ENCODE measurements around the gene MYO15B.

Gene MYO15B

DNA sequence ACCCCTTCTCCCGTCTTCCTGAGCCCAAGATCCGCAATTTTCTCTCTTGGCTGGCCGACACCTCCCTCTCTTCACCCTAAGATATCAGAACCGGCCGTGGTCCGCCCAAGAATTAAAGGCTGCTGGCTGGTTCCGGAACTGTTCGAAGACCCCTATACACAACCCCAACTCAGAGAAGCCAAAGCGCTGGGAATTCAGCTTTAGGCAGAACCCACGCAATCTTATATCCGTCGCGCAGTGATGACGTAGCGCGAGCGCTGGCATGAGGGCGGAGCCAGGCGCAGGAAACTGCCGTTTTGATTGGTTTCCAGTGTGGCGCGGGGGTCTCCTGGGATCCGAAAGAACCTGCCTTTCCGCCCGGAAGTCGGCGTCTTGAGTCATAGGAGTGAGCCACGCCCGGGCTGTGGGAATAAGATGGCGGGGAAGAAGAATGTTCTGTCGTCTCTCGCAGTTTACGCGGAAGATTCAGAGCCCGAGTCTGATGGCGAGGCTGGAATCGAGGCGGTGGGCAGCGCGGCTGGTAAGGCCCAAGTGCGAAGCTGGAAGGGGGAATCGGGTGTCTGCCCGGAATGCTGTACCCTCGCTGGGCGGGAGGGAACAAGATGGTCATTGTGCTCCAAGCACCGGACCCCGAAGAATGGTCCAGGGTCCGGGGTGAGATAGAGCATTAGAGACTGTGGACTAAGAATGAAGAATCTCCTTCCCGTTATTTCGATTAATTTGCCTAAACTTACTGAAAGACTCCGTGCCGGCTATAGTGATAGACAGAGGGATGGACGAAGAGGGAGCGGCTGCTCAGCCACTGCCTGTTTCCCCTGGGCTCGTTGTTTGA lies 79.6 kb downstream of the MYO15B start, which contains the start of the genes RECQL5 and SAP30BP:
Gene RECQL5 (minus strand): TSS at position 196 of the 832 bp plus-strand sequence. CDS start 597 bp downstream, outside the sequence.
Gene SAP30BP (plus strand): TSS at position 380 of the 832 bp plus-strand sequence. CDS start 35 bp downstream, at position 415.
- DNase-seq = peak; percentile 99
- no peaks in the 10 kb centered on the region for H3K27me3 ChIP-seq (ENCODE audit: insufficient read depth, low read depth, severe bottlenecking)
- peak within 1 kb of the TSS; percentile 71 for H3K27ac ChIP-seq
- peaks cover 62% of the 10 kb centered on the region for H3K36me3 ChIP-seq
- no peaks in the 10 kb centered on the region for H3K9me3 ChIP-seq (ENCODE audit: severe bottlenecking)
- TF ChIP-seq, protein P1, sequence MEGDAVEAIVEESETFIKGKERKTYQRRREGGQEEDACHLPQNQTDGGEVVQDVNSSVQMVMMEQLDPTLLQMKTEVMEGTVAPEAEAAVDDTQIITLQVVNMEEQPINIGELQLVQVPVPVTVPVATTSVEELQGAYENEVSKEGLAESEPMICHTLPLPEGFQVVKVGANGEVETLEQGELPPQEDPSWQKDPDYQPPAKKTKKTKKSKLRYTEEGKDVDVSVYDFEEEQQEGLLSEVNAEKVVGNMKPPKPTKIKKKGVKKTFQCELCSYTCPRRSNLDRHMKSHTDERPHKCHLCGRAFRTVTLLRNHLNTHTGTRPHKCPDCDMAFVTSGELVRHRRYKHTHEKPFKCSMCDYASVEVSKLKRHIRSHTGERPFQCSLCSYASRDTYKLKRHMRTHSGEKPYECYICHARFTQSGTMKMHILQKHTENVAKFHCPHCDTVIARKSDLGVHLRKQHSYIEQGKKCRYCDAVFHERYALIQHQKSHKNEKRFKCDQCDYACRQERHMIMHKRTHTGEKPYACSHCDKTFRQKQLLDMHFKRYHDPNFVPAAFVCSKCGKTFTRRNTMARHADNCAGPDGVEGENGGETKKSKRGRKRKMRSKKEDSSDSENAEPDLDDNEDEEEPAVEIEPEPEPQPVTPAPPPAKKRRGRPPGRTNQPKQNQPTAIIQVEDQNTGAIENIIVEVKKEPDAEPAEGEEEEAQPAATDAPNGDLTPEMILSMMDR (IDR thresholded peaks at IDR 0.05; ENCODE audit: low read depth, low read length) = no peak
- peak within 1 kb of the TSS; percentile 94 for H3K4me3 ChIP-seq (ENCODE audit: low read depth, low read length)

DNA sequence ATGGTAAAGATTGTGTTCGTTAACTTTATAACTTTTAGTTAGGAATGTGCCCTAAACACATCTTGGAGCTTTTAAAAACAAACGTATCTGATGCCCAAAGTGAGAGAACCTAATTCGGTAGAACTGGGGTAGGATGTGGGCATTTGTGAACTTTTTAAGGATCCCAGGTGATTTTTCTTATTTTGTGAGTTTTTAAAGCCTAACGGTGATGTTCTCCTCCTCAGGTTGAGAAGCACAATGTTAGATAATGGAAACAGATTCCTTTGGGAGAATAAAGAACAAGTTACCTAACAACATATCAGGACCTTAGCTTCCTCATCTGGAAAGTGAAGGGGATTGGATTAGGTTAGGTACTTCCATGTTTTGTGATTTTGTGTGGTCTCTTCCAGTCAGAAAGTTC lies 80.2 kb downstream of the MYO15B start:
- no peak overlapping the region; the same call in 1 of the 2 replicates for H3K27ac ChIP-seq
- DNase-seq = no peak
- peaks cover 62% of the 10 kb centered on the region for H3K36me3 ChIP-seq

DNA sequence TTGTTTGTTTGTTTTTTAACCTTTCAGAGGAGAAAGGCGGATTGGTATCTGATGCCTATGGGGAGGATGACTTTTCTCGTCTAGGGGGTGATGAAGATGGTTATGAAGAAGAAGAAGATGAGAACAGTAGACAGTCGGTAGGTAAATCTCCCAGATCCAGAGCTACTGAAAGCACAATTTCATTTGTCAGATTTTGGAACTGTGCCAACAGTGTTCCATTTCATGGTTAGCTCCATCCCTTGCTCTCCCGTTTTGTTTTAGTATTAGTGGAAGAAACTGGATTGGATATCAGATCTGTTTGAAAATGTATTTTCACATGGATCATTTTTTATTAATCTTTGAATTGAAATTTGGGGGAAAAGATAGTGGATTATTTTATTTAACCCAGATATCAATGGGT lies 80.9 kb downstream of the MYO15B start:
- H3K27me3 ChIP-seq (ENCODE audit: insufficient read depth, low read depth, severe bottlenecking) = no peaks in the 10 kb centered on the region
- H3K9me3 ChIP-seq (ENCODE audit: severe bottlenecking) = no peaks in the 10 kb centered on the region
- no peak overlapping the region for H3K4me3 ChIP-seq (ENCODE audit: low read depth, low read length)
- no peak for DNase-seq
- peaks cover 65% of the 10 kb centered on the region for H3K36me3 ChIP-seq
- TF ChIP-seq, protein P1 (IDR thresholded peaks at IDR 0.05; ENCODE audit: low read depth, low read length) = no peak
- no peak overlapping the region for H3K27ac ChIP-seq

More for the DNA sequence above, 80.2 kb downstream of the MYO15B start:
- no peaks in the 10 kb centered on the region for H3K27me3 ChIP-seq (ENCODE audit: insufficient read depth, low read depth, severe bottlenecking)
- TF ChIP-seq, protein P1 (IDR thresholded peaks at IDR 0.05; ENCODE audit: low read depth, low read length) = no peak
- H3K4me3 ChIP-seq (ENCODE audit: low read depth, low read length) = peak overlapping the region; percentile 94
- no peaks in the 10 kb centered on the region for H3K9me3 ChIP-seq (ENCODE audit: severe bottlenecking)

DNA sequence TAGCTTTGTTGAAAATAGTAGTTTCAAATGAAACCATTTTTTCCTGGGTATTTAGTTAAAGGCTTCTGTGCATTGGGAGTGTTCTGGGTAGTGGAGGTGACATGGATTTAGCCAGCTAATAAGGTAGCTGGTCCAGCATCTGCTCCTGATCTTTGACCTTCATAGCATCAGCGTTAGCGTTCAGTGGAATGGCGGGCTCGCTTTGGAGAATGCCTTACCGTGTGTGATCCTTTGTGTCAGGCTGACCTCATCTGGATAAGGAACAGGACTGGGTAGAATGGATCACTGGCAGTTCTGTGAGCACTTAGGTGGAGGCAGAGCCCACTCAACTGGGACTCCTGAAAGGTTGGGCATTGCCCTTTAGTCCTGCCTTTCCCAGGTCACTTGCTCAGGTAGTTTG lies 83.3 kb downstream of the MYO15B start:
- TF ChIP-seq, protein P1 (IDR thresholded peaks at IDR 0.05; ENCODE audit: low read depth, low read length) = no peak
- Histone ChIP-seq H3K27ac (no peak overlapping the region), H3K4me3 (ENCODE audit: low read depth, low read length) (no peak overlapping the region), H3K36me3 (peaks cover 71% of the 10 kb centered on the region), H3K9me3 (ENCODE audit: severe bottlenecking) (no peaks in the 10 kb centered on the region), H3K27me3 (ENCODE audit: insufficient read depth, low read depth, severe bottlenecking) (no peaks in the 10 kb centered on the region)
- DNase-seq = no peak

DNA sequence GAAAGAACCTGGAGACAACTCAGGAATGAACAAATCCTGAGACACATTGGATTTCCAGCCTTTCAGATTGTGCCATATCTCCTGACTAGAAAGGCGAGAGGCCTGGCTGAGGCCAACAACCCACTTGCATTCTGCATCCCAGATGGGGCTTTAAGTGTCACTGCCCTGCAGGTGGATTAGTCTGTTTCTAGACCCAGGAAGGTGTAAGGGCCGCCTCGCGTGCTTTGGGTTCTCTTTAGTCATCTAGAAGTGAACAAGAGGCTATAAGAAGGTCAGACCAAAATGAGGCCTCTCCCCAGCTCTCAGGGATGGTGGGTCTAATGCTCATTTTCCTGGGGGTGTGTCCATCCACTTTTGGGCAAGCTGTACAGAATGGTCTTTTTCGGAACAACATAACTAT lies 84.4 kb downstream of the MYO15B start:
- DNase-seq = no peak
- TF ChIP-seq, protein P1 (IDR thresholded peaks at IDR 0.05; ENCODE audit: low read depth, low read length) = no peak
- no peak overlapping the region for H3K4me3 ChIP-seq (ENCODE audit: low read depth, low read length)
- no peaks in the 10 kb centered on the region for H3K27me3 ChIP-seq (ENCODE audit: insufficient read depth, low read depth, severe bottlenecking)
- no peak overlapping the region for H3K27ac ChIP-seq
- peaks cover 81% of the 10 kb centered on the region for H3K36me3 ChIP-seq
- no peaks in the 10 kb centered on the region for H3K9me3 ChIP-seq (ENCODE audit: severe bottlenecking)

All from WERI-Rb-1 (cell line).